RWPE2 (cell line): Measurements from ENCODE around the gene IL23A.

Source experiments
- ATAC-seq: fragments of 200-7000 bp; cut with Tn5 transposase; 3 replicates; pipeline ENCODE4 v1.9.1; 2021; ENCODE audit warnings: low read depth
- DNase-seq: peaks from one replicate; pipeline ENCODE4 v3.0.0-alpha.2; 2020; ENCODE audit warnings: low spot score
- H3K27ac ChIP-seq: fragments of 450-650 bp; 2 replicates; pipeline ENCODE4 v1.5.1; 2017; ENCODE audit warnings: mild to moderate bottlenecking; ENCODE audit not compliant: poor library complexity, severe bottlenecking
- H3K27me3 ChIP-seq: fragments of 250-450 bp; sonication (Bioruptor Pico); 2 replicates; pipeline ENCODE4 v1.5.1; 2021; ENCODE audit warnings: mild to moderate bottlenecking, moderate library complexity; ENCODE audit not compliant: insufficient read depth, poor library complexity, severe bottlenecking
- H3K36me3 ChIP-seq: fragments of 250-450 bp; sonication (Bioruptor Pico); 2 replicates; pipeline ENCODE4 v1.5.1; 2020; ENCODE audit warnings: low read depth, mild to moderate bottlenecking, moderate library complexity
- H3K4me1 ChIP-seq: fragments of 250-450 bp; sonication (Bioruptor Pico); 2 replicates; pipeline ENCODE4 v1.5.1; 2021; ENCODE audit warnings: mild to moderate bottlenecking, moderate library complexity; ENCODE audit not compliant: insufficient read depth, poor library complexity, severe bottlenecking
- H3K4me3 ChIP-seq: fragments of 250-450 bp; sonication (Bioruptor Pico); 2 replicates; pipeline ENCODE4 v1.5.1; 2021; ENCODE audit warnings: mild to moderate bottlenecking, moderate library complexity; ENCODE audit not compliant: severe bottlenecking
- H3K9me3 ChIP-seq: fragments of 250-450 bp; sonication (Bioruptor Pico); 2 replicates; pipeline ENCODE4 v1.5.1; 2021; ENCODE audit warnings: mild to moderate bottlenecking, moderate library complexity; ENCODE audit not compliant: severe bottlenecking
- CTCF ChIP-seq: fragments of 450-650 bp; IDR thresholded peaks from one replicate; pipeline ENCODE4 v1.5.1; 2017; ENCODE audit warnings: mild to moderate bottlenecking, moderate library complexity; ENCODE audit not compliant: poor library complexity, severe bottlenecking

IL23A gene

GRCh38 chr12:56359851-56360767 lies 21.4 kb downstream of the IL23A start, which contains the start of gene STAT2:
STAT2 (minus strand) TSS chr12:56360107; CDS start chr12:56356571, 3,536 bp downstream.
- Histone ChIP-seq H3K27ac (peak within 1 kb of the TSS; percentile 51), H3K9me3 (no peaks in the 10 kb centered on the region), H3K4me1 (peaks cover 6% of the 10 kb centered on the region), H3K4me3 (peak within 1 kb of the TSS; percentile 68), H3K27me3 (no peaks in the 10 kb centered on the region), H3K36me3 (peaks cover 16% of the 10 kb centered on the region)
- no peak for TF ChIP-seq CTCF
- peak; percentile 94 for ATAC-seq
- DNase-seq, result peak; percentile 98

GRCh38 chr12:56361487-56362129 lies 22.9 kb downstream of the IL23A start:
- no peak overlapping the region for H3K4me3 ChIP-seq

GRCh38 chr12:56362130-56363059 lies 23.7 kb downstream of the IL23A start, which contains the start of gene APOF:
APOF (minus strand) TSS chr12:56362857; CDS start chr12:56362745, 112 bp downstream.
- DNase-seq (no peak), ATAC-seq (no peak)
- H3K4me1 ChIP-seq, result peaks cover 6% of the 10 kb centered on the region
- H3K27me3 ChIP-seq, result no peaks in the 10 kb centered on the region
- no peaks in the 10 kb centered on the region for H3K9me3 ChIP-seq
- H3K36me3 ChIP-seq, result no peaks in the 10 kb centered on the region
- no peak within 1 kb of the TSS for H3K4me3 ChIP-seq
- TF ChIP-seq CTCF, result no peak
- H3K27ac ChIP-seq, result no peak within 1 kb of the TSS

More at GRCh38 chr12:56361487-56362129, 22.9 kb downstream of the IL23A start:
- no peaks in the 10 kb centered on the region for H3K9me3 ChIP-seq
- H3K4me1 ChIP-seq, result peaks cover 6% of the 10 kb centered on the region
- no peak for ATAC-seq
- no peaks in the 10 kb centered on the region for H3K27me3 ChIP-seq
- TF ChIP-seq CTCF, result no peak
- no peak for DNase-seq
- H3K27ac ChIP-seq, result no peak overlapping the region
- H3K36me3 ChIP-seq, result peaks cover under 1% of the 10 kb centered on the region; the same call in 1 of the 2 replicates

- no peaks in the 10 kb centered on the region for H3K36me3 ChIP-seq
- no peak for ATAC-seq
- H3K4me1 ChIP-seq, result no peaks in the 10 kb centered on the region
- no peaks in the 10 kb centered on the region for H3K9me3 ChIP-seq
- H3K4me3 ChIP-seq, result no peak overlapping the region
- H3K27me3 ChIP-seq, result no peaks in the 10 kb centered on the region
- peak; percentile 4 for DNase-seq
- no peak for TF ChIP-seq CTCF
- H3K27ac ChIP-seq, result no peak overlapping the region
Measured at GRCh38 chr12:56366948-56367347, 28.3 kb downstream of the IL23A start.
